Measurements from ENCODE around the gene KHDRBS2.

The KHDRBS2 gene

DNA sequence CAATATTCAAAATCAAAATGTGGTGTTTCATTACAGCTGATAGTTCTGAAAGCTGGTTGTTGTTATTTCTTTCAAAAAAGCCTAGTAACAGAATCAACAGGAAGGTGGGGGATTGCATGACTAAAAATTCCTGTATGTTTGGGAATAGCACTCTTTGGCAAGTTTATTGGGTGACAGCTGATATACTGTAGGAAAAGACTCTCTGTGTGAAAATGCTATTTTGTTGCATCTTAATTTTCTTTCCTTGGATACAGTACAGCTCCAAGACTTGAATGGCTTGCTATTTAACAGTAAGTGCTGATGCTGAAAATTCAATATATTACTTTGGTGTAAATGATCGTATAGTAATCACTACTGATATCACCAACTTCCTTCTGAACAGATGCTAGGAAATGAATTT is 336.1 kb downstream of the KHDRBS2 start:
- TF ChIP-seq POLR2AphosphoS5 (IDR thresholded peaks at IDR 0.05; ENCODE audit: low read depth, low read length) (no peak), TAF1 (IDR thresholded peaks at IDR 0.05; ENCODE audit: borderline replicate concordance, insufficient read depth, low read length) (no peak), SIN3A (IDR thresholded peaks at IDR 0.05; ENCODE audit: borderline replicate concordance, insufficient read depth, low read length) (no peak), FOXP2 (optimal IDR thresholded peaks at IDR 0.05; ENCODE audit: borderline replicate concordance, extremely low read depth, extremely low read length, insufficient read depth) (no peak)
- TF ChIP-seq, protein P1, sequence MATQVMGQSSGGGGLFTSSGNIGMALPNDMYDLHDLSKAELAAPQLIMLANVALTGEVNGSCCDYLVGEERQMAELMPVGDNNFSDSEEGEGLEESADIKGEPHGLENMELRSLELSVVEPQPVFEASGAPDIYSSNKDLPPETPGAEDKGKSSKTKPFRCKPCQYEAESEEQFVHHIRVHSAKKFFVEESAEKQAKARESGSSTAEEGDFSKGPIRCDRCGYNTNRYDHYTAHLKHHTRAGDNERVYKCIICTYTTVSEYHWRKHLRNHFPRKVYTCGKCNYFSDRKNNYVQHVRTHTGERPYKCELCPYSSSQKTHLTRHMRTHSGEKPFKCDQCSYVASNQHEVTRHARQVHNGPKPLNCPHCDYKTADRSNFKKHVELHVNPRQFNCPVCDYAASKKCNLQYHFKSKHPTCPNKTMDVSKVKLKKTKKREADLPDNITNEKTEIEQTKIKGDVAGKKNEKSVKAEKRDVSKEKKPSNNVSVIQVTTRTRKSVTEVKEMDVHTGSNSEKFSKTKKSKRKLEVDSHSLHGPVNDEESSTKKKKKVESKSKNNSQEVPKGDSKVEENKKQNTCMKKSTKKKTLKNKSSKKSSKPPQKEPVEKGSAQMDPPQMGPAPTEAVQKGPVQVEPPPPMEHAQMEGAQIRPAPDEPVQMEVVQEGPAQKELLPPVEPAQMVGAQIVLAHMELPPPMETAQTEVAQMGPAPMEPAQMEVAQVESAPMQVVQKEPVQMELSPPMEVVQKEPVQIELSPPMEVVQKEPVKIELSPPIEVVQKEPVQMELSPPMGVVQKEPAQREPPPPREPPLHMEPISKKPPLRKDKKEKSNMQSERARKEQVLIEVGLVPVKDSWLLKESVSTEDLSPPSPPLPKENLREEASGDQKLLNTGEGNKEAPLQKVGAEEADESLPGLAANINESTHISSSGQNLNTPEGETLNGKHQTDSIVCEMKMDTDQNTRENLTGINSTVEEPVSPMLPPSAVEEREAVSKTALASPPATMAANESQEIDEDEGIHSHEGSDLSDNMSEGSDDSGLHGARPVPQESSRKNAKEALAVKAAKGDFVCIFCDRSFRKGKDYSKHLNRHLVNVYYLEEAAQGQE (IDR thresholded peaks at IDR 0.05; ENCODE audit: insufficient read depth in 1 of 2, low read depth in 2 of 2, low read length in 2 of 2) = no peak

DNA sequence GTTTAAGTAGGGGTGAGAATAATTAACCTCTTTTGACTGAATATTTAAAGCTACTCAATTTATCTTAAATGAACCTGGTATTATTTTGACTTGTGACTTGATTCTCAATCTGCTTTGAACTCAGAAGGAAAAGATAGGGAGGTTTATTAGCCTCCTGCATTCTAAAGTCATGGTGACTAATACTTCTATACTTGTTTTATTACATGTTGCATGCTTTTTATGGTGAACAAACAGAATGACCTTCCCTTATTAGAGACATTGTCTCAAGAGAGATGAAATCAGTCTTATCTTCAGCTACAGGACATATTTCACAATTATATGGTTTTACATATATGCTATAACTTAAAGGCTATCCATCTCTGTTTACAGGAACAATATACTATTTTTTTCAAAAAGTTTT is 336.9 kb downstream of the KHDRBS2 start:
- TF ChIP-seq, protein P1 (IDR thresholded peaks at IDR 0.05; ENCODE audit: insufficient read depth in 1 of 2, low read depth in 2 of 2, low read length in 2 of 2) = no peak
- no peak for TF ChIP-seq TAF1 (IDR thresholded peaks at IDR 0.05; ENCODE audit: borderline replicate concordance, insufficient read depth, low read length)
- TF ChIP-seq FOXP2 (optimal IDR thresholded peaks at IDR 0.05; ENCODE audit: borderline replicate concordance, extremely low read depth, extremely low read length, insufficient read depth) = no peak
- TF ChIP-seq SIN3A (IDR thresholded peaks at IDR 0.05; ENCODE audit: borderline replicate concordance, insufficient read depth, low read length) = no peak
- TF ChIP-seq POLR2AphosphoS5 (IDR thresholded peaks at IDR 0.05; ENCODE audit: low read depth, low read length) = no peak

DNA sequence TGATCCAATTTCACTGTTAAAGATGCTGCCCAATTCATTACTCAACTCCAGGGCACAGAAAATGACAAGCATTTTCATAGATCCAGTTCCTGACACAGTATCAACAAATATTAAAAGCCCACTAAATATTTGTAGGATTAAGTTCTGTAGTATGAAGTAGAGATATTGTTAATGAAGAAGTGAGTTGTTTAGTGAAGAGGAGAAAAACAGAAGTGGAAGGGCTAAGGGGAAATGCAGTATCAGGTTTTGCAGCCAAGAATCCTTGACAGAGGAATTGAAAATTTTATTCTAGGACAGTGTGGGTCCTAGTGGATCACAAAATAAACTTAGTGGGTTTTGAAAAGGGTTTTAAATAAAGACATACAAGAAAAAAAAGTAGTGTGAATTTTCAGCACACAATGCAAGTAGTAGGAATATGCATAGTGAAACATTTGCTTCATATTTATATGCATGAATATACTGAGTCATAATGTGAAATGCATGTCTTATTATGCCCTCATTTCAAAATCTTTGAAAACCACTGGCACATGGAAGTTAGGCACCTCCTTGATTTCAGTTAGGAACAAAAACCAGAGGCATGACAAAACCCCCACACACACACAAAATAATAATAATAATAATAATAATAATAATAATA is 338.6 kb downstream of the KHDRBS2 start:
- no peak for TF ChIP-seq TAF1 (IDR thresholded peaks at IDR 0.05; ENCODE audit: borderline replicate concordance, insufficient read depth, low read length)
- TF ChIP-seq FOXP2 (optimal IDR thresholded peaks at IDR 0.05; ENCODE audit: borderline replicate concordance, extremely low read depth, extremely low read length, insufficient read depth) = no peak
- TF ChIP-seq, protein P1 (IDR thresholded peaks at IDR 0.05; ENCODE audit: insufficient read depth in 1 of 2, low read depth in 2 of 2, low read length in 2 of 2) = no peak
- no peak for TF ChIP-seq SIN3A (IDR thresholded peaks at IDR 0.05; ENCODE audit: borderline replicate concordance, insufficient read depth, low read length)
- no peak for TF ChIP-seq POLR2AphosphoS5 (IDR thresholded peaks at IDR 0.05; ENCODE audit: low read depth, low read length)

DNA sequence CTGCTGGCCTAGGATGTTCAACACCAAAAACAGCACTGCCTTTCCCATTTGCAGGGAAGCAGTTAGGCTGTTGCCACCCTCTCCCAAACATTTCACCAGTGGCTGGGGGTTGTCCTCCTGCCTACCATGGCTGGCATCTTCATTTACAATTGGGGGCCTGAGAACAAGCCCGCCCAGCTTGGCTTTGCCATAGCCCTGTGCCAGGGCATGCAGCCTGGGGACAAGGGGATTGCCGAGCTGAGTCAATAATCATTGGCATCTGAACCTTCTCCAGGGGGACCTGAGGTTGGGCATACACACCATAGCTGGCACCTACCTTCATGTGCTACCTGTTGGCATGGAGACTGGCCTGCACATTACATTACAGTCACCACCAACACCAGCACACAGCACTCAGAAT is 345.1 kb downstream of the KHDRBS2 start:
- TF ChIP-seq FOXP2 (optimal IDR thresholded peaks at IDR 0.05; ENCODE audit: borderline replicate concordance, extremely low read depth, extremely low read length, insufficient read depth) = no peak
- TF ChIP-seq TAF1 (IDR thresholded peaks at IDR 0.05; ENCODE audit: borderline replicate concordance, insufficient read depth, low read length) = no peak
- TF ChIP-seq POLR2AphosphoS5 (IDR thresholded peaks at IDR 0.05; ENCODE audit: low read depth, low read length) = no peak
- TF ChIP-seq SIN3A (IDR thresholded peaks at IDR 0.05; ENCODE audit: borderline replicate concordance, insufficient read depth, low read length) = no peak
- TF ChIP-seq, protein P1 (IDR thresholded peaks at IDR 0.05; ENCODE audit: insufficient read depth in 1 of 2, low read depth in 2 of 2, low read length in 2 of 2) = no peak

Data from PFSK-1 (cell line).